Activated CD4-positive, alpha-beta T cell treated with anti-CD3 and anti-CD28 coated beads for 24 hours (primary cell): ENCODE results near the gene GUK1.

Experiments
- DNase-seq, 2 donors: peaks; one replicate each; pipeline ENCODE4 v3.0.0-alpha.2; 2020; ENCODE audit warnings: low read depth in 2 of 2

Gene GUK1

GRCh38 chr1:228139931-228140723, at the start of gene GUK1:
Gene GUK1, plus strand, starts transcription at chr1:228140279. Its CDS starts 24 bp downstream, at chr1:228140303.
- DNase-seq = peak; percentile 99 to 100

GRCh38 chr1:228090613-228091081, 49.4 kb upstream of the GUK1 start:
- DNase-seq = no peak

GRCh38 chr1:228091084-228091483, 49.0 kb upstream of the GUK1 start:
- DNase-seq = no peak

GRCh38 chr1:228092342-228093049, 47.6 kb upstream of the GUK1 start:
- DNase-seq = no peak

GRCh38 chr1:228093050-228093906, 46.8 kb upstream of the GUK1 start:
- no peak for DNase-seq

- no peak for DNase-seq
Observed at GRCh38 chr1:228094432-228095016, 45.6 kb upstream of the GUK1 start.

GRCh38 chr1:228095161-228095560, 44.9 kb upstream of the GUK1 start:
- DNase-seq = no peak

- no peak for DNase-seq
Observed at GRCh38 chr1:228095938-228096337, 44.1 kb upstream of the GUK1 start.

- no peak for DNase-seq
Observed at GRCh38 chr1:228096416-228097332, 43.4 kb upstream of the GUK1 start.

GRCh38 chr1:228097333-228098081, 42.6 kb upstream of the GUK1 start:
- DNase-seq = no peak

- DNase-seq = no peak
Observed at GRCh38 chr1:228098323-228098931, 41.7 kb upstream of the GUK1 start.

GRCh38 chr1:228099331-228099732, 40.7 kb upstream of the GUK1 start:
- DNase-seq = no peak

- no peak for DNase-seq
Observed at GRCh38 chr1:228100822-228101613, 39.1 kb upstream of the GUK1 start.

- no peak for DNase-seq
Observed at GRCh38 chr1:228101614-228101993, 38.5 kb upstream of the GUK1 start.

- no peak for DNase-seq
Observed at GRCh38 chr1:228101994-228102790, 37.9 kb upstream of the GUK1 start.

GRCh38 chr1:228102791-228103620, 37.1 kb upstream of the GUK1 start, which contains the start of gene C1orf35:
Gene C1orf35, minus strand, starts transcription at chr1:228103325. Its CDS starts 98 bp downstream, at chr1:228103227.
- peak; percentile 90 to 91 for DNase-seq
